Panc1 (cell line): ENCODE results near the gene DEPDC5. TPM values are rescaled to one million over a fixed set of nuclear protein-coding genes. Genes with fewer than 3 reads are reported as not detected.

Experiments used
- ATAC-seq: fragments of 200-7000 bp; cut with Tn5 transposase; 2 replicates; pipeline ENCODE4 v1.9.1; 2020; ENCODE audit warnings: mild to moderate bottlenecking, moderate library complexity
- BruUV-seq: library from RNA; stranded (reverse); fragments of 400-500 nt; replicated peaks from 2 replicates; lab custom pipeline; 2021; lab: Mats Ljungman, UMichigan
- CTCF ChIA-PET: fragments of 300-600 bp; sonication (Branson Sonifier 250); formaldehyde crosslinking; loops from one replicate; lab custom pipeline; 2022; ENCODE audit warnings: antibody characterized with exemption; lab: Charles Lee
- POLR2A ChIA-PET: fragments of 300-600 bp; sonication (Branson Sonifier 250); formaldehyde crosslinking; loops from one replicate; lab custom pipeline; 2022; ENCODE audit warnings: antibody characterized with exemption; lab: Charles Lee
- DNase-seq: peaks from one replicate; pipeline ENCODE4 v3.0.0-alpha.2; 2010; ENCODE audit warnings: low read depth, low spot score
- H3K27ac ChIP-seq: 2 replicates; pipeline ENCODE4 v1.5.1; 2011; ENCODE audit warnings: mild to moderate bottlenecking, low read length, inconsistent platforms
- H3K27me3 ChIP-seq: fragments of 200-500 bp; sonication (Bioruptor generic); 2 replicates; pipeline ENCODE4 v1.6.0; 2014; ENCODE audit warnings: low read length, inconsistent platforms; ENCODE audit not compliant: control insufficient read depth, insufficient read depth
- H3K36me3 ChIP-seq: fragments of 200-500 bp; sonication (Bioruptor generic); 2 replicates; pipeline ENCODE4 v1.5.1; 2014; ENCODE audit warnings: inconsistent platforms, mild to moderate bottlenecking, low read length, moderate library complexity; ENCODE audit not compliant: control insufficient read depth, insufficient read depth
- H3K4me1 ChIP-seq: 2 replicates; pipeline ENCODE4 v1.5.1; 2011; ENCODE audit warnings: inconsistent platforms, mild to moderate bottlenecking, low read length, moderate library complexity; ENCODE audit not compliant: control insufficient read depth, insufficient read depth
- H3K4me3 ChIP-seq, 2 experiments: 2 replicates each; pipeline ENCODE4 v1.5.1; 2011 to 2012; ENCODE audit warnings: low read depth in 2 of 2, low read length in 2 of 2, mild to moderate bottlenecking in 2 of 2, inconsistent platforms in 1 of 2, moderate library complexity in 1 of 2
- H3K9me3 ChIP-seq: fragments of 200-500 bp; sonication (Bioruptor generic); 2 replicates; pipeline ENCODE4 v1.5.1; 2014; ENCODE audit warnings: low read depth, mild to moderate bottlenecking, inconsistent platforms, low read length, moderate library complexity; ENCODE audit not compliant: control insufficient read depth, insufficient read depth
- CTCF ChIP-seq: fragments of 450-650 bp; IDR thresholded peaks from 2 replicates; pipeline ENCODE4 v1.5.1; 2017; ENCODE audit warnings: mild to moderate bottlenecking
- POLR2AphosphoS5 ChIP-seq: IDR thresholded peaks from 2 replicates; pipeline ENCODE4 v1.6.1; 2012; ENCODE audit warnings: mild to moderate bottlenecking, low read depth, low read length, moderate library complexity
- REST ChIP-seq, 2 experiments: IDR thresholded peaks; 2 replicates each; pipeline ENCODE4 v1.6.1; 2011 to 2012; ENCODE audit warnings: low read depth in 2 of 2, control low read depth in 1 of 2, low read length in 1 of 2, mild to moderate bottlenecking in 1 of 2, moderate library complexity in 1 of 2; ENCODE audit not compliant: insufficient read depth in 1 of 2
- SIN3A ChIP-seq: IDR thresholded peaks from 2 replicates; pipeline ENCODE4 v1.6.1; 2012; ENCODE audit warnings: low read depth, mild to moderate bottlenecking, low read length, moderate library complexity, borderline replicate concordance; ENCODE audit not compliant: insufficient read depth
- TCF7L2 ChIP-seq: IDR thresholded peaks from 2 replicates; pipeline ENCODE4 v1.6.1; 2011; ENCODE audit warnings: mild to moderate bottlenecking, low read depth, low read length, inconsistent platforms
- in situ Hi-C: cut with HindIII; loops from 2 replicates; pipeline ENCODE4 v1.10.0; 2016; ENCODE audit warnings: low sequenced_read_pairs, low pct_unique_long_range_greater_than_20kb
- intact Hi-C: fragments of 100-400 bp; cut with micrococcal nuclease; formaldehyde crosslinking; loops from one replicate; pipeline ENCODE4 v1.10.0; 2022; ENCODE audit not compliant: unreplicated experiment
- total RNA-seq: library from RNA; stranded (reverse); gene quantifications from one replicate; pipeline ENCODE4 v1.2.1, GENCODE V29; 2021; ENCODE audit not compliant: unreplicated experiment

Gene DEPDC5
- total RNA-seq, 1 experiment from 2014 or later: 20.2 TPM

- Histone ChIP-seq H3K27ac (no peak overlapping the region), H3K4me1 (no peaks in the 10 kb centered on the region), H3K9me3 (no peaks in the 10 kb centered on the region), H3K4me3 (no peak overlapping the region), H3K36me3 (no peaks in the 10 kb centered on the region), H3K27me3 (no peaks in the 10 kb centered on the region)
- BruUV-seq: no TSS peak
- no peak for DNase-seq
- TF ChIP-seq POLR2AphosphoS5 (no peak), CTCF (no peak), TCF7L2 (no peak)
- no peak for ATAC-seq
- intact Hi-C loops (no loop called here), in situ Hi-C loops (no loop called here)
- ChIA-PET POLR2A (no interaction called here), CTCF (no interaction called here)
Observed at GRCh38 chr22:31830721-31831070, 76.9 kb downstream of the DEPDC5 start.

GRCh38 chr22:31833930-31834329 lies 80.1 kb downstream of the DEPDC5 start:
- POLR2A ChIA-PET: no interaction called here
- Histone ChIP-seq H3K9me3 (no peaks in the 10 kb centered on the region), H3K4me3 (no peak overlapping the region), H3K27ac (no peak overlapping the region), H3K4me1 (no peaks in the 10 kb centered on the region), H3K36me3 (no peaks in the 10 kb centered on the region), H3K27me3 (no peaks in the 10 kb centered on the region)
- no peak for DNase-seq
- CTCF ChIA-PET: no interaction called here
- ATAC-seq: no peak
- TF ChIP-seq POLR2AphosphoS5: no peak
- no peak for TF ChIP-seq SIN3A
- TF ChIP-seq REST (IDR thresholded peaks at IDR 0.05; ENCODE audit: insufficient read depth in 1 of 2, low read depth in 2 of 2, low read length in 1 of 2): no peak
- no peak for TF ChIP-seq TCF7L2
- no peak for TF ChIP-seq CTCF
- in situ Hi-C loops: no loop called here
- intact Hi-C loops: no loop called here
- no TSS peak for BruUV-seq
